H9 (cell line): ENCODE measurements around the gene DUSP14. TPM values are rescaled to one million over a fixed set of nuclear protein-coding genes. Genes with fewer than 3 reads are reported as not detected.

Source experiments
- DNase-seq: peaks from one replicate; pipeline ENCODE4 v3.0.0-alpha.2; 2017
- H2AFZ ChIP-seq: one replicate; pipeline ENCODE4 v1.6.1; 2013; ENCODE audit warnings: mild to moderate bottlenecking, low read length, control low read depth, moderate library complexity
- H2AK5ac ChIP-seq: 2 replicates; pipeline ENCODE4 v1.6.1; 2013; ENCODE audit warnings: low read length, control low read depth, mixed read lengths; ENCODE audit not compliant: insufficient read length
- H2BK120ac ChIP-seq: one replicate; pipeline ENCODE4 v1.6.1; 2013; ENCODE audit warnings: low read depth, mild to moderate bottlenecking, low read length, control low read depth, inconsistent platforms; ENCODE audit not compliant: poor library complexity, severe bottlenecking
- H2BK12ac ChIP-seq: 2 replicates; pipeline ENCODE4 v1.6.1; 2013; ENCODE audit warnings: low read length, control low read depth, mixed read lengths, low read depth; ENCODE audit not compliant: insufficient read length
- H2BK15ac ChIP-seq: 2 replicates; pipeline ENCODE4 v1.6.1; 2013; ENCODE audit warnings: low read depth, low read length, control low read depth
- H2BK20ac ChIP-seq: one replicate; pipeline ENCODE4 v1.6.1; 2013; ENCODE audit warnings: low read depth, mild to moderate bottlenecking, low read length, control low read depth, inconsistent platforms; ENCODE audit not compliant: poor library complexity, severe bottlenecking
- H2BK5ac ChIP-seq: 2 replicates; pipeline ENCODE4 v1.6.1; 2013; ENCODE audit warnings: low read length, control low read depth, mixed read lengths; ENCODE audit not compliant: insufficient read length
- H3K14ac ChIP-seq: 2 replicates; pipeline ENCODE4 v1.6.1; 2013; ENCODE audit warnings: low read length, control low read depth; ENCODE audit not compliant: insufficient read depth
- H3K18ac ChIP-seq: 2 replicates; pipeline ENCODE4 v1.6.1; 2013; ENCODE audit warnings: low read depth, mild to moderate bottlenecking, mixed read lengths, low read length, control low read depth; ENCODE audit not compliant: insufficient read length
- H3K23ac ChIP-seq: 2 replicates; pipeline ENCODE4 v1.6.1; 2013; ENCODE audit warnings: low read length, control low read depth, mixed read lengths, low read depth; ENCODE audit not compliant: insufficient read length
- H3K23me2 ChIP-seq: 2 replicates; pipeline ENCODE4 v1.6.1; 2013; ENCODE audit warnings: low read depth, mild to moderate bottlenecking, mixed read lengths, low read length, control low read depth; ENCODE audit not compliant: insufficient read length, poor library complexity, severe bottlenecking
- H3K27ac ChIP-seq: 2 replicates; pipeline ENCODE4 v1.5.1; 2013; ENCODE audit warnings: low read length, control low read depth, mixed read lengths, low read depth; ENCODE audit not compliant: insufficient read length
- H3K27me3 ChIP-seq: 2 replicates; pipeline ENCODE4 v1.6.1; 2013; ENCODE audit warnings: low read length, control low read depth, inconsistent platforms; ENCODE audit not compliant: insufficient read depth
- H3K4ac ChIP-seq: 2 replicates; pipeline ENCODE4 v1.6.1; 2013; ENCODE audit warnings: low read depth, mild to moderate bottlenecking, control low read depth, inconsistent platforms, low read length, moderate library complexity
- H3K4me1 ChIP-seq: 2 replicates; pipeline ENCODE4 v1.6.1; 2013; ENCODE audit warnings: low read length, control low read depth, inconsistent platforms; ENCODE audit not compliant: insufficient read depth
- H3K4me2 ChIP-seq: 2 replicates; pipeline ENCODE4 v1.6.1; 2013; ENCODE audit warnings: low read length, control low read depth, mixed read lengths; ENCODE audit not compliant: insufficient read length, insufficient read depth
- H3K56ac ChIP-seq: 2 replicates; pipeline ENCODE4 v1.6.1; 2013; ENCODE audit warnings: low read depth, mild to moderate bottlenecking, mixed read lengths, low read length, control low read depth; ENCODE audit not compliant: insufficient read length
- H3K79me1 ChIP-seq: 2 replicates; pipeline ENCODE4 v1.6.1; 2013; ENCODE audit warnings: low read depth, mild to moderate bottlenecking, moderate library complexity, low read length, control low read depth, inconsistent platforms; ENCODE audit not compliant: insufficient read depth, poor library complexity, severe bottlenecking
- H3K79me2 ChIP-seq: 2 replicates; pipeline ENCODE4 v1.6.1; 2013; ENCODE audit warnings: low read length, control low read depth, inconsistent platforms; ENCODE audit not compliant: insufficient read depth
- H3K9ac ChIP-seq: 2 replicates; pipeline ENCODE4 v1.6.1; 2013; ENCODE audit warnings: low read length, control low read depth, mixed read lengths; ENCODE audit not compliant: insufficient read length; ENCODE audit errors: extremely low read depth
- H3K9me3 ChIP-seq: one replicate; pipeline ENCODE4 v1.6.1; 2013; ENCODE audit warnings: low read depth, low read length, inconsistent platforms; ENCODE audit not compliant: control insufficient read depth
- H3T11ph ChIP-seq: one replicate; pipeline ENCODE4 v1.6.1; 2013; ENCODE audit warnings: mild to moderate bottlenecking, low read length, control low read depth, inconsistent platforms
- H4K20me1 ChIP-seq: one replicate; pipeline ENCODE4 v1.6.1; 2013; ENCODE audit not compliant: control insufficient read depth, insufficient read length, insufficient read depth
- H4K5ac ChIP-seq: 2 replicates; pipeline ENCODE4 v1.6.1; 2013; ENCODE audit warnings: low read depth, mild to moderate bottlenecking, mixed read lengths, low read length, control low read depth; ENCODE audit not compliant: insufficient read length
- H4K8ac ChIP-seq: replicated peaks from 2 replicates; pipeline ENCODE4 v1.6.1; 2013; ENCODE audit warnings: low read length, control low read depth, mixed read lengths, low read depth; ENCODE audit not compliant: insufficient read length
- H4K91ac ChIP-seq: 2 replicates; pipeline ENCODE4 v1.6.1; 2013; ENCODE audit warnings: low read depth, mild to moderate bottlenecking, moderate library complexity, mixed read lengths, low read length, control low read depth; ENCODE audit not compliant: insufficient read length
- H3K27ac Mint-ChIP-seq, 3 experiments: 2 replicates in 2 of 3; 3 replicates in 1 of 3; pipeline ENCODE4 v1.8.0; 2020 to 2021; ENCODE audit warnings: mixed read lengths in 3 of 3, mild to moderate bottlenecking in 1 of 3, moderate library complexity in 1 of 3
- H3K27me3 Mint-ChIP-seq: 2 replicates; pipeline ENCODE4 v1.8.0; 2021; ENCODE audit warnings: low read depth, mild to moderate bottlenecking, moderate library complexity, mixed read lengths
- H3K36me3 Mint-ChIP-seq, 3 experiments: 2 replicates in 2 of 3; 3 replicates in 1 of 3; pipeline ENCODE4 v1.8.0; 2020 to 2021; ENCODE audit warnings: low read depth in 3 of 3, mixed read lengths in 3 of 3; ENCODE audit not compliant: insufficient read depth in 1 of 3
- H3K4me1 Mint-ChIP-seq, 2 experiments: 2 replicates each; pipeline ENCODE4 v1.8.0; 2020; ENCODE audit warnings: mixed read lengths in 2 of 2
- H3K4me3 Mint-ChIP-seq, 2 experiments: 2 replicates in 1 of 2; 3 replicates in 1 of 2; pipeline ENCODE4 v1.8.0; 2020 to 2021; ENCODE audit warnings: mild to moderate bottlenecking in 2 of 2, mixed read lengths in 2 of 2, moderate library complexity in 1 of 2
- H3K9me3 Mint-ChIP-seq, 2 experiments: 2 replicates in 1 of 2; 3 replicates in 1 of 2; pipeline ENCODE4 v1.8.0; 2020; ENCODE audit warnings: mild to moderate bottlenecking in 2 of 2, mixed read lengths in 2 of 2, moderate library complexity in 1 of 2
- WGBS: extraction: QIAGEN DNeasy Blood & Tissue Kit; methylation state at CpG from one replicate; pipeline ENCODE4 v1.1.7; 2013; ENCODE audit warnings: missing lambda C conversion rate, low lambda C conversion rate, mixed read lengths; ENCODE audit not compliant: insufficient read length; ENCODE audit errors: extremely low coverage; 5-methylcytosine and 5-hydroxymethylcytosine counted together
- total RNA-seq: library from RNA; stranded (reverse); gene quantifications from 2 replicates; pipeline ENCODE4 v1.2.1, GENCODE V29; 2021
- TF ChIP-seq, protein P1 (sequence below): fragments of 200-600 bp; sonication (generic); conservative IDR thresholded peaks from 3 replicates; pipeline ENCODE4 v1.8.0; 2021; ENCODE audit warnings: antibody characterized with exemption, mild to moderate bottlenecking

DUSP14 gene
- total RNA-seq, 1 experiment from 2014 or later, result 21.3 TPM

DNA sequence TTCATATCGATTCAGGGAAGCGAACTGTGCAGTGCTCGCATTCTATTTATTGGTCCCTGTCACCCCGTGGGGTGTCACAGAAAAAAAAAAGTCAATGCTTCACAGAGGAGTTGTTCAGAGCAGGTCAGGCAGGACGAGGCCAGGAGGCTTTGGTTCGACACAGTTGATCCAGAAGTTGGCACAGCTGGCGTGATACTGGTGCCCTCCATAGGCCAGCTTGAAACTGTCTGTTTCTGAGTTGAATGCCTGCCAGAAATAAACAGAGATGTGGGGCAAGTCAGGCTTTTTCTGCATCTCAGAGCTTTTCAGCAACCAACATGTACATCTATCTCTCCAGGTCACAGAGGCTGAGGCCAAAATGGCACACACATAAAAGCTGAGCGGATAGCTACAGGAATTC, 29.1 kb downstream of the DUSP14 start:
- no peak overlapping the region for H3K27ac ChIP-seq

More for the DNA sequence above, 29.1 kb downstream of the DUSP14 start:
- Histone ChIP-seq H3K4me1 (no peaks in the 10 kb centered on the region), H3K23me2 (no peaks in the 10 kb centered on the region), H4K20me1 (no peaks in the 10 kb centered on the region), H2AK5ac (no peak overlapping the region), H3K14ac (no peak overlapping the region), H2BK15ac (no peak overlapping the region), H2BK120ac (no peak overlapping the region), H2BK20ac (no peak overlapping the region), H4K8ac (no peak overlapping the region), H3T11ph (no peak overlapping the region), H2BK12ac (no peak overlapping the region), H3K4ac (no peak overlapping the region), H3K79me2 (no peaks in the 10 kb centered on the region), H4K5ac (no peak overlapping the region), H2AFZ (no peak overlapping the region), H3K27me3 (no peaks in the 10 kb centered on the region), H2BK5ac (no peak overlapping the region), H3K9ac (no peak overlapping the region), H3K4me2 (no peak overlapping the region), H4K91ac (no peak overlapping the region), H3K18ac (no peak overlapping the region), H3K9me3 (no peaks in the 10 kb centered on the region), H3K56ac (no peak overlapping the region), H3K23ac (no peak overlapping the region), H3K79me1 (no peaks in the 10 kb centered on the region)
- TF ChIP-seq, protein P1, sequence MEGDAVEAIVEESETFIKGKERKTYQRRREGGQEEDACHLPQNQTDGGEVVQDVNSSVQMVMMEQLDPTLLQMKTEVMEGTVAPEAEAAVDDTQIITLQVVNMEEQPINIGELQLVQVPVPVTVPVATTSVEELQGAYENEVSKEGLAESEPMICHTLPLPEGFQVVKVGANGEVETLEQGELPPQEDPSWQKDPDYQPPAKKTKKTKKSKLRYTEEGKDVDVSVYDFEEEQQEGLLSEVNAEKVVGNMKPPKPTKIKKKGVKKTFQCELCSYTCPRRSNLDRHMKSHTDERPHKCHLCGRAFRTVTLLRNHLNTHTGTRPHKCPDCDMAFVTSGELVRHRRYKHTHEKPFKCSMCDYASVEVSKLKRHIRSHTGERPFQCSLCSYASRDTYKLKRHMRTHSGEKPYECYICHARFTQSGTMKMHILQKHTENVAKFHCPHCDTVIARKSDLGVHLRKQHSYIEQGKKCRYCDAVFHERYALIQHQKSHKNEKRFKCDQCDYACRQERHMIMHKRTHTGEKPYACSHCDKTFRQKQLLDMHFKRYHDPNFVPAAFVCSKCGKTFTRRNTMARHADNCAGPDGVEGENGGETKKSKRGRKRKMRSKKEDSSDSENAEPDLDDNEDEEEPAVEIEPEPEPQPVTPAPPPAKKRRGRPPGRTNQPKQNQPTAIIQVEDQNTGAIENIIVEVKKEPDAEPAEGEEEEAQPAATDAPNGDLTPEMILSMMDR, result no peak
- no peak for DNase-seq
- Mint-ChIP-seq H3K4me1 (peaks cover 0 to 4% of the 10 kb centered on the region in 2 experiments; a peak in 1 of 4 replicates), H3K27me3 (no peaks in the 10 kb centered on the region), H3K27ac (no peak overlapping the region), H3K4me3 (no peak overlapping the region), H3K36me3 (peaks cover 3 to 45% (median 25%) of the 10 kb centered on the region in 3 experiments; a peak in 6 of 7 replicates), H3K9me3 (no peaks in the 10 kb centered on the region)
- WGBS, result no CpG with 5 or more reads among the region's 8 CpGs
